ENCODE measurements around the gene OR2D3. TPM values are rescaled to one million over a fixed set of nuclear protein-coding genes. Genes with fewer than 3 reads are reported as not detected.
"Not testable (repeated sequence)": the region's sequence is repeated elsewhere in the genome, so short reads cannot be mapped to it uniquely, and the experiment has no call there.

The OR2D3 gene
- total RNA-seq, 2 donors from 2014 or later = not detected

DNA sequence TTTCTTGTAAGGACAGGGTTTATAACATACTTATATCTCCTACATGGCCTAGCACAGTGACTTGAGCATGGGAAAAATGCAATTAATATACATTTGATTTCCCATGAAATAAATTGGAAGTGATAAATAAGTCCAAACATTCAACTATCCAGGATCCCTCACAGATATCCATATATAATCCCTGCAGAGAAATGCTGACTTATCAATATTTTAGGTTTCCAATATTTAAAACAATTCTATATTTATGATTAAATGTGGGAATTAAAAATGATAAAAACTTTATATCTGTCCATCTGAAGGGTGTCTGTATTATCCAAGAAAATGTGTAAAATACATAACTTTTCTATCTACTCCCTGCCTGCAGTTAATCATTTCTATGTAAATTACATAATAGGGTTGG, 38.1 kb upstream of the OR2D3 start:
- no peak for DNase-seq (ENCODE audit: low spot score)
- Histone ChIP-seq H3K27ac (no peak overlapping the region), H3K27me3 (replicated peaks; ENCODE audit: insufficient read depth) (no peaks in the 10 kb centered on the region), H3K4me1 (replicated peaks) (no peaks in the 10 kb centered on the region), H3K9me3 (no peaks in the 10 kb centered on the region), H3K36me3 (no peaks in the 10 kb centered on the region), H3K4me3 (no peak overlapping the region)
- intact Hi-C loops (cut with DNase I) = no loop called here
- TF ChIP-seq POLR2A (IDR thresholded peaks at IDR 0.05) (no peak), POLR2AphosphoS5 (IDR thresholded peaks at IDR 0.05) (no peak), CTCF (IDR thresholded peaks at IDR 0.05) (no peak)

DNA sequence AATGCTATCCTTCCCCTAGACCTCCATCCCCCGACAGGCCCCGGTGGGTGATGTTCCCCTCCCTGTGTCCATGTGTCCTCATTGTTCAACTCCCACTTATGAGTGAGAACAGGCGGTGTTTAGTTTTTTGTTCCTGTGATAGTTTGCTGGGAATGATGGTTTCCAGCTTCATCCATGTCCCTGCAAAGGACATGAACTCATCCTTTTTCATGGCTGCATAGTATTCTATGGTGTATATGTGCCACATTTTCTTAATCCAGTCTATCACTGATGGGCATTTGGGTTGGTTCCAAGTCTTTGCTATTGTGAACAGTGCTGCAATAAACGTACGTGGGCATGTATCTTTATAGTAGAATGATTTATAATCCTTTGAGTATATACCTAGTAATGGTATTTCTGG, 33.1 kb upstream of the OR2D3 start:
- H3K4me1 ChIP-seq (replicated peaks); H3K27ac ChIP-seq; intact Hi-C loops (cut with DNase I); H3K9me3 ChIP-seq; H3K36me3 ChIP-seq; H3K4me3 ChIP-seq; DNase-seq (ENCODE audit: low spot score); H3K27me3 ChIP-seq (replicated peaks; ENCODE audit: insufficient read depth): not testable (repeated sequence)
- WGBS = 89% methylated on average over 5 of the region's 5 CpGs

DNA sequence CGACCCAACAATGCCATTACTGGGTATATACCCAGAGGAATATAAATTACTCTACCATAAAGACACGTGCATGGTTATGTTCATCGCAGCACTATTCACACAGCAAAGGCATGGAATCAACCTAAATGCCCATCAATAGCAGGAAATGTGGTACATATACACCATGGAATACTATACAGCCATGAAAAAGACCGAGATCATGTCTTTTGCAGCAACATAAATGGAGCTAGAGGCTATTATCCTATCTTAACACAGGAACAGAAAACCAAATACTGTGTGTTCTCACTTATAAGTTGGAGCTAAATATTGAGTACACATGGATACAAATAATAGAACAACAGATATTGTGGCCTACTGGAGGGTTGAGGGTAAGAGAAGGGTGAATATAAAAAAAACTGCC, 32.0 kb upstream of the OR2D3 start:
- no peaks in the 10 kb centered on the region for H3K36me3 ChIP-seq
- no peak for DNase-seq (ENCODE audit: low spot score)
- TF ChIP-seq POLR2AphosphoS5 (IDR thresholded peaks at IDR 0.05) (no peak), POLR2A (IDR thresholded peaks at IDR 0.05) (no peak), CTCF (IDR thresholded peaks at IDR 0.05) (no peak)
- intact Hi-C loops (cut with DNase I) = no loop called here
- H3K4me3 ChIP-seq = no peak overlapping the region
- 87% methylated on average over 4 of the region's 4 CpGs for WGBS
- H3K27me3 ChIP-seq (replicated peaks; ENCODE audit: insufficient read depth) = no peaks in the 10 kb centered on the region
- H3K9me3 ChIP-seq = no peaks in the 10 kb centered on the region
- H3K4me1 ChIP-seq (replicated peaks) = no peaks in the 10 kb centered on the region
- H3K27ac ChIP-seq = no peak overlapping the region

DNA sequence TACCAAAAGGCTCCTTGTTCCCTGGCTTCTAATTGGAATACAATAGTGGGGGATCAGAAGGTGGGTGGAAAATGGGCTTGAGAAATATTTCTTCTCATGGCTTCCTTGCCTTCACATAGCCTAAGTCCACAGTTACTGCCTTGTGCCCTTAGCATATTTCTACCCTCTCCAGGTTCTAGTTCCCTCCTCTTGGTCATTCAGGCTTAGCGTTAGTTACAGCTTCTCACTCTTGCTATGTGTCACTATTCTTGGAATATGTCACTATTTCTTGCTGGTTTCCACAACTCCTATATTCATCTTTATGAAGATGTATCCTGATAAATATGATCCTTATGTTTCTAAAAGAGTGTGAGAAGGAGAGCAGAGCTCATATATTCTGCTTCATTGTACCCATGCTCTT, 31.0 kb upstream of the OR2D3 start:
- H3K27ac ChIP-seq = no peak overlapping the region
- H3K27me3 ChIP-seq (replicated peaks; ENCODE audit: insufficient read depth) = no peaks in the 10 kb centered on the region
- TF ChIP-seq POLR2AphosphoS5 (IDR thresholded peaks at IDR 0.05) (no peak), POLR2A (IDR thresholded peaks at IDR 0.05) (no peak), CTCF (IDR thresholded peaks at IDR 0.05) (no peak)
- H3K9me3 ChIP-seq = no peaks in the 10 kb centered on the region
- no peak for DNase-seq (ENCODE audit: low spot score)
- 94% methylated on average over 1 of the region's 1 CpG for WGBS
- H3K36me3 ChIP-seq = no peaks in the 10 kb centered on the region
- H3K4me1 ChIP-seq (replicated peaks) = no peaks in the 10 kb centered on the region
- no peak overlapping the region for H3K4me3 ChIP-seq
- intact Hi-C loops (cut with DNase I) = no loop called here

GRCh38 chr11:6892400-6892799, 28.4 kb upstream of the OR2D3 start, which contains the start of gene OR2D2:
Gene OR2D2, minus strand, starts transcription at chr11:6892500. Its CDS starts 0 bp downstream, at chr11:6892500.
- 71% methylated on average over 2 of the region's 2 CpGs for WGBS
- intact Hi-C loops (cut with DNase I) = no loop called here

More at GRCh38 chr11:6892400-6892799, 28.4 kb upstream of the OR2D3 start, which contains the start of gene OR2D2:
- no peak for DNase-seq (ENCODE audit: low spot score)
- Histone ChIP-seq H3K36me3 (no peaks in the 10 kb centered on the region), H3K27ac (no peak within 1 kb of the TSS), H3K27me3 (replicated peaks; ENCODE audit: insufficient read depth) (no peaks in the 10 kb centered on the region), H3K4me3 (no peak within 1 kb of the TSS), H3K4me1 (replicated peaks) (no peaks in the 10 kb centered on the region), H3K9me3 (no peaks in the 10 kb centered on the region)
- TF ChIP-seq POLR2AphosphoS5 (IDR thresholded peaks at IDR 0.05) = no peak
- no peak for TF ChIP-seq CTCF (IDR thresholded peaks at IDR 0.05)
- no peak for TF ChIP-seq POLR2A (IDR thresholded peaks at IDR 0.05)

Measured in prostate gland (tissue), 2 donors.